ENCODE data around the gene UBALD2.
"Not testable (repeated sequence)": the region's sequence is repeated elsewhere in the genome, so short reads cannot be mapped to it uniquely, and the experiment has no call there.

UBALD2 gene

DNA sequence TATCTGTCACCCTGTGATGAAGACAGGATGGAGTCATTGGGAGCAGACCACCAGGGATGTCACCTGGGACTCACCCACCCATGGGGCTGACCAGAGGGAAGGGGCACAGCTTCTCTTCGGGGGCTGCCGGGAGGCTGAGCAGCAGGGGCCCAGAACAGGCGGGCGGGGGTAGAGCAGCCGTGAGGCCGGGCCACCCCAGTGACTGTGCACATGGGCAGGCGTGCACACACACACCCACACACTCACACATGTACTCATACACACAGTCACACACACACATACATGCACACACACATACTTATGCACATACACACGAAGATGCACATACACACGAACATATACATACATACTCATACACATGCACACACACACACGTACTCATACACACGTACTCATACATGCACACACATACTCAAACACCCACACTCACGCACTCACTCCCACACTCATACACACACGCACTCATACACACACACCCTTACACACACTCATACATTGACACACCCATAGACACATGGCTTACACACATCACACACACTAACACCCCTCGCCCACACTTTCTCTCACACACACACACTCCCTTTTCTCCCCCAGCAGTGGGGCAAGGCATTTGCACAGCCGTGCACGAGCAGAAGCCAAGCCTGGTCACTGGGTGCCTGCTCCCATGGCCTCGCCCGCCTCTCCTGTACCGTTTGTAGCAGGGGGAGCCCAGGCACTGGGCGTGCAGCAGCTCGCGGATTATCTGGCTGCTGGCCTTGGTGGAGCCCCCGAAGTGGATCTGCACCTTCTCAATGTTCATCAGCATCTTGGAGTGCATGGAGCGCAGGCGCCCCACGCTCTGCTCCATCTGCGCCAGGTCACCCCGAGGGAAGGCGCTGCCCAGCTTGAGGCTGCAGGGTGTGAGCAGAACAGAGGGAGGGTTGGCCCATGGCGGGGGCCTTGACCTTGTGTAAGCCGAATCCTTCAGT lies 12.4 kb downstream of the UBALD2 start:
- DNase-seq (ENCODE audit: low read depth) = no peak

DNA sequence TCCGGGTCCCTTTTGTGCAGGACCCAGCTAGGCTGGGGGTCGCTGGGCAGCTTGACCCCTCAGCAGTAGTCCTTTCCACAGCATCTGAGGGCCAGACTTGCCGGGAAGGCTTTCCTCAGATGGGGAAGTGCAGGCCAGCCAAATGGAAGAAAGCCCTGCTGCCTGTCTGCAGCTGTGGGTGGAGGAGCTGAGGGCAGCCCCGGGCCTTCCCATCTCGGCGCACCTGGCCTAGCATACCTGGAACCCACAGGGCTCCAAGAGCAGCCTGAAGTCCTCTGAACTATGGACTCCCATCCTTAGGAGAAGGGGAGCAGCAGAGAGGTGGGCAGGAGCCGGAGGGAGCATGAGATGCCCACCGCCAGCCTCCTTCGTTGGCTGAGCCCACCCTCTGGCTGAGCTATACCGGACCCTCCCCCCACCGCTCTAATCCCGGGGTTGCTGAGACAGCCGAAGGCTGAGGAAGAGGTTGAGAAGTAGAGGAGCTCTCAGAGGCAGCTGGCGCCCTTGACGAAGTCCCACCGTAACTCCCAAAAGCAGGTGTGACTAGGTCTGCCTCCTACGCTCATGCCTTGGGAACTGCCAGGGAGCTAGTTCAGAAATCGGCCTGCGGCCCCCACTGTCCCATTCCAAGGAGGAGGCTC lies 13.2 kb downstream of the UBALD2 start:
- no peak for DNase-seq (ENCODE audit: low read depth)

DNA sequence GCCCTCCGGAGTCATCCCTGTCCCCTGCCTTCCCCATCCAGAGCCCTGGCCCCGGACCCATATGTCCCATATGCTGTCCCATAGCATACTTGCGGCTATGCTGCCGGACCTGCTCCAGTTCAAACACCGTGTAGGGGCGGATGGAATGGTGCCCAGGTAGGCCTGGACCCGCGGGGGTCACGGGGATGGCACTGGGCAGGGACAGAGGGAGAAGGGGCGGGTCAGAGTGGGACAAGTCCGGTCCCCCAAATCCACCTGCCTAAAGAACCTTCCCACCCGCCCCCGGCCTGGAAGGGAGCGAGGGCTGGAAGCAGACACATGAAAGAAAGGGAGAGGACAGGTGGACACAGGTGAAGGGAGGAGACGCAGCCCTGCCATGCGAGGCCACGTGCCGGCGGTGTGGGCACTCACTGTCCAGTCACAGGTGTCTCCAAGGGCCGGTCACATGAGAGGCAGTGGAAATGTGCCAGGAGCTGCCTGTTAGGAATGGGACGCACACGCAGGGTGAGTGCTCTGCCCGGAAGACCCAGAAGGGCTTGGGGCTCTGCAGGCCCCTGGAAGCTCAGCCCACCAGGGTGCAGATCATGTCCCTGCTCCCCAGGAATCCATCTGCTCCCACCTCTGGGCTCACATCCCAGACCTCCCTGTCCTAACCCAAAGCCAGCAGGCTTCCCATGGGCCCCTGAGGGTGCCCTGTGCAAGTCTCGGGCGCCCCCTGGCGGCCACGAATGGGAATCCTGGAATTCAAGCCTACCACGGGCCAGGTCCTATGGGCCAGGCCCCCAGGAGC lies 14.0 kb downstream of the UBALD2 start:
- peak; percentile 78 for DNase-seq (ENCODE audit: low read depth)

DNA sequence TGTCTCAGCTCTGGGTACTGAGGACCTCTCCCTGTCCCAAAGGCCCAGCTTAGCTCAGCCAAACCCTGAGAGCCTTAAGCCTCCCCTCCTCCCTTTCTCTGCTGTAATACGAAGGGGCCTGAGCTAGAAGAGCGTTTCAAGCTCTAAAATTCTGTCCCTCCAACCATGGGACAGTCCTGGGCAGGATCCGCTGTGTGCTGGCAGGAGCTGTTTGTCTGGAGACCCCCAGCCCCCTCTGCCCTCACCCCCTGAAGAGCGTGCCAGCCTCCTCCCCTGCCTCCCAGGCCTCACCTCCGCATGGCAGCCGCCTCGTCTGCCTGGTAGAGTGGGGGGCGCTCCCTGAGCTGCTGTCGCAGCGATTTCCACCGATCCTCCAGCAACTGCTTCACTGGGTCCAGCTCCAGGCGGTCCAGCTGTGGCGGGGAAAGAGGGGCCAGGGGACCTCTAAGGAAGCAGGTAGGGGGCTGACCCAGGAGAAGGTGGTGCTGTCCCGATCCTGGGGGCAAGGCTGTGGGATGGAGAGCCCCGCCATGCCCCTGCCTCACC lies 14.7 kb downstream of the UBALD2 start:
- no peak for DNase-seq (ENCODE audit: low read depth)

DNA sequence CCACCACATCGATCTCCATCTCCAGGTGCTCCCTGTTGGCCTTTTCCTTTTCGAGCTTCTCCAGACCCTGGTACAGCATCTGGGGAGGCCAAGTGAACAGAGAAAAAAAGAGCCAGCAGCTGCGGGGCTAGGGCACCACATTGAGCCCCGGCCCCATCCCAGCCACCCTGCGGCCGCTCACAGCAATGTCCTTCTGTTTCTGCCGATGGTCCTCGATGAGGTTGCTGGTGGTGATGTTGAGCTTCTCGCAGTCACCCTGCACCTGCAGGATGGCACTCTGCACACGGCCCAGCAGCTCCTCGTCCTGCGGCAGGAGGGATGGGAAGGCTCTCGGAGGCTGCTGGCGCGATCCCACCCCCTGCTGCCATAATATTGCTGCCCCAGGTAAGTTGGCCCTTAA lies 15.5 kb downstream of the UBALD2 start:
- no peak for DNase-seq (ENCODE audit: low read depth)

DNA sequence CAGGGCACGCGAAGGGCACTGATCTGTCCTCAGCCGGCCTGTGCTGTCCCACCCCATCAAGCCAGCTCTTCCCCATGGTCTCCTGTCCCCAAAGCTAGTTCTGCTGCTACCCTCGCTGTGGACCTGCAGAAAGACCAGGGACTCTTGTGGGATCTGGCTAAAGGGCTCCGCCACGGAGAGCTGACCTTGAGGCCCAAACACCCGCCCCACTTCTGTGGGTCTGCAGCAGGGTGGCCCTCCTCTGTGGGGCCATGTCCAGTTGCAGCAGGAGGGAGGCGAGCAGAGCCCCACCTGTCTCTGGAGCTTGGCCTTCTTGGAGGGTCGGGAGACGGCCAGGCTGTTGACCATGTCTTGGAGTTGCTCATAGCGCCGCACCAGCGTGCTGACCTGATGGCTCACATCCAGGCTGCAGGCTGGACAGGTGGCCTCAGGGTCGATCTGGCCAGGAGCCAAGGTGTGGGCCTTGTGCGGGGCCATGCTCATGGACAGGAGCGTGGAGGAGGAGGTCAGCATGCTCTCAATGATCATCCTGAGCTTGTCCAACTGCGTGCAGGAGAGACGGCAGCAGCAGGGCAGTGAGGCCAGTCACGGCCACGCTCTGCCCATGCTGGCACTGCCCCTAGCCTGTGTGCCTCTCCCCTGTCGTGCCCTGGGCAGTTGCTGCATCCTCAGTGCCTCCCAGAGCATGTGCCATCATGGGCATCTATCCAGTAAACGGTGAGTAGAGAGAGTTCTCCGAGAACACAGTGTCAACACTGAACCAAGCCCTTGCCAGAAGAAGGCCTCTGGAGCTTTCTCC lies 16.6 kb downstream of the UBALD2 start:
- DNase-seq (ENCODE audit: low read depth) = no peak

DNA sequence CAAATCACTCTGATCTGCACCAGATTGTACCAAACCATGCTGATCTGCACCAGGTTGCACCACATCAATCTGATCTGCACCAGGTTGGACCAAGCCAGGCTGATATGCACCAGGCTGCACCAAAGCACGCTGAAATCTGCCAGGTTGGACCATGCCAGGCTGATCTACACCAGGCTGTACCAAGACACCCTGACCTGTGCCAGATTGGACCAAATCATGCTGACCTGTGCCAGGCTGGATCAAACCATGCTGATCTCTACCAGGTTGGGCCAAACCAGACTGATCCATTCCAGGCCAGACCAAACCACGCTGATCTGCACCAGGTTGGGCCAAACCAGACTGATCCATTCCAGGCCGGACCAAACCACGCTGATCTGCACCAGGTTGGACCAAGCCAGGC lies 27.4 kb downstream of the UBALD2 start:
- DNase-seq (ENCODE audit: low read depth) = no peak

DNA sequence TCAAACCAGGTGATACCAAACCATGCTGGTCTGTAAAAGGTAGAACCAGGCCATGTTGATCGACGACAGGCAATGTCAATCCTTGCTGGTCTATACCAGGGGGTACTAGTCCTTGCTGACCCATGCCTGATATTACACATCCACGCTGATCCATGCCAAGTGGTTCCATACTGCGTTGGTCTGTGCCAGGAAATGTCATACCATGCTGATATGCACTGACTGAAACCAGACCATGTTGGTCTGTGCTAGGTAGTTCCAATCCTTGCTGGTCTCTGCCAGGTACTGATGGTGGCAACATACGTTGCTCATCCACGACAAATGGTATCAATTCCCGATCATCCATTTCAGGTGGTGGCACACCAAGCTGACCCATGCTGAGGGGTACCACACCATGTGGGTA lies 28.0 kb downstream of the UBALD2 start:
- no peak for DNase-seq (ENCODE audit: low read depth)

DNA sequence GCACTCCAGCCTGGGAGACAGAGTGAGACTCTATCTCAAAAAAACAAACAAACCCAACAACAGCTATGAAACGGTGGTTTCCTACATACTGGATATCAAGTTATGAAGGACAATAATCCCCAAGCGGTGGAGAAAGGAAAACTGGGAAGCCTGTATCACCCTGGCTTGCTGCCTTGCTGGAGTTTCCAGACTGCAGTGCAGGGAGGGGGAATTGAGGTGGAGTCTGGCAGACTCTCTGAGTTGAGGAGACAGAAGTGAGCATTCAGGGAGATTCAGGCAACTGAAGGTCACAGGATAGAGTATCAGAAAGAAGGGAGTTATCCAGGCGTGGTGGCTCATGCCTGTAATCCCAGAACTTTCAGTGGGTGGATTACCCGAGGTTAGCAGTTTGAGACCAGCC lies 31.0 kb downstream of the UBALD2 start:
- DNase-seq (ENCODE audit: low read depth) = no peak

DNA sequence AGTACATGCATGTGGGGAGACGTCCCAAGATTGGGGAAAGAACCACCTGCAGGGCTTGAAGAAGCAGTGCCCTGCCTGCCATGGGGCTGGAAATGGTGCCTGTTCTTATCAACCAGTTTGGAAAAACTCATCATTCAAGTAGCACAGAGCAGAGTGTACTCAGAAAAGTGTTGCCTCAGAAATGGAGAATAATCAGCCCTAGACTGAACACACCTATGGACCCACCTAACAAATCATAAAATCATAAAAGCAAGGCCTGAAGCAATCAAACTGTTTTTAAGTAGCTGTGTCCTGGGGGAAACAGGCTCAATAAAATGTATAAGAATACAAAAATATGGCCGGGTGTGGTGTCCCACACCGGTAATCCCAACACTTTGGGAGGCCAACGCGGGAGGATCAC lies 31.7 kb downstream of the UBALD2 start:
- no peak for DNase-seq (ENCODE audit: low read depth)

DNA sequence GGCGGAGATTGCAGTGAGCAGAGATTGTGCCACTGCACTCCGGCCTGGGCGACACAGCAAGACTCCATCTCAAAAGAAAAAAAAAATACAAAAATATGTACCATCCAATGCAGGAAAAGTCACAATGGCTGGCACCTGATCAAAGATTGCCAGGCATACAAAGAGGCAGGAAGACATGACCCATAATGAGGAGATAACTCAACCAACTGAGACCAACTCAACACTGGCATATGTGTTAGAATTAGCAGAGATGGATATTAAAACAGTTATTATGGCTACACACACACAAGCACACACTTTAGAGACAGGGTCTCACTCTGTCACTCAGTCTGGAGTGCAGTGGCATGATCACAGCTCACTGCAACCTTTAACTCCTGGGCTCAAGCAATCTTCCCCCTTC lies 32.3 kb downstream of the UBALD2 start:
- no peak for DNase-seq (ENCODE audit: low read depth)

DNA sequence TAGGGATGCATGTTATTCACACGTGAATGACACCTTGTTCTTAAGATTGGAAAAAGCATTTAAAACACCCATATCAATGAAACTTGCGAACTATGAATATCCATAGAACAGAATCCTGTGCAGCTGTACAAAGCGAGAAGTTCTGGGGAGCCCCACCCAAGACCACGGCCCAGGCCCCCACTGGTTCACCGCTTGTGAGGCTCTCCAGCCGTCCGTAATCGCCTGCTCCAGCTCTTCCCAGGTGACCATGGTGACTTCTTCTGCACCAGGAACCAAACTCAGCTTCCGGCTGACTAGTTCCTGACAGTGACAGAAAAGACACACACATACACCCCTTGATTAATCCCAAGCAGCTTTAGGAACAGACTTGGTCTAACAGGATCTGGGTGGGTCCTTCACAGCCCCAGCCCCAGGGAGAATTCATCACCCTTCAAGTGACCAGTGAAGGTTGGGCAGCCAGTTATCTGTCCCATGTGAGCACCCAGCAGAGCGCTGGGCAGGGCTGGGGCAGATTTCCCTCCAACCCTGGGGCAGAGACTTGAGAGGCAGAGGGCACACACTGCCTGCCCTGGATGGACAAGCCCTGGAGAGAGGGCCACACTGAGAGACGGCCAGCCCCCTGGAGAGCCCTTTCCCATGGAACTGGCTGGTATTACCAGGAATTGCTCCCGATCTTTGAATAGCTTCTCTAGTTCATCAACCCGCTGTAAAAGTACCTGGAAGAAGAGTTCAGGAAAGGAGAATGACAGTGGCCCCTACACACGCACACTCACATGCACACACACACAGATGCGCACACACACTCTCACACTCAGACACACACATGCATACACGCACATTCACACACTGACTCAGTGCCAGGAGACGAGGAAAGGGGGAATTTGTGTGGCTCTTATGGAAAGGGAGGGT lies 39.3 kb downstream of the UBALD2 start:
- no peak for DNase-seq (ENCODE audit: low read depth)

DNA sequence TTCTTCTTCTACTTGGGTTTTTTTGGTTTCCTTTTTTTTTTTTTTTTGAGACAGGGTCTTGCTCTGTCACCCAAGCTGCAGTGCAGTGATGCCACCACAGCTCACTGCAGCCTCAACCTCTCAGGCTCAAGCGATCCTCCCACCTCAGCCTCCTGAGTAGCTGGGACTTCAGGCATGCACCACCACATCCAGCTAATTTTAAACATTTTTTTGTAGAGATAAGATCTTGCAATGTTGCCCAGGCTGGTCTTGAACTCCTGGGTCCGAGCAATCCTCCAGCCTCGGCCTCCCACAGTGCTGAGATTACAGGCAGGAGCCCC lies 39.9 kb downstream of the UBALD2 start:
- not testable (repeated sequence) for DNase-seq (ENCODE audit: low read depth)

DNA sequence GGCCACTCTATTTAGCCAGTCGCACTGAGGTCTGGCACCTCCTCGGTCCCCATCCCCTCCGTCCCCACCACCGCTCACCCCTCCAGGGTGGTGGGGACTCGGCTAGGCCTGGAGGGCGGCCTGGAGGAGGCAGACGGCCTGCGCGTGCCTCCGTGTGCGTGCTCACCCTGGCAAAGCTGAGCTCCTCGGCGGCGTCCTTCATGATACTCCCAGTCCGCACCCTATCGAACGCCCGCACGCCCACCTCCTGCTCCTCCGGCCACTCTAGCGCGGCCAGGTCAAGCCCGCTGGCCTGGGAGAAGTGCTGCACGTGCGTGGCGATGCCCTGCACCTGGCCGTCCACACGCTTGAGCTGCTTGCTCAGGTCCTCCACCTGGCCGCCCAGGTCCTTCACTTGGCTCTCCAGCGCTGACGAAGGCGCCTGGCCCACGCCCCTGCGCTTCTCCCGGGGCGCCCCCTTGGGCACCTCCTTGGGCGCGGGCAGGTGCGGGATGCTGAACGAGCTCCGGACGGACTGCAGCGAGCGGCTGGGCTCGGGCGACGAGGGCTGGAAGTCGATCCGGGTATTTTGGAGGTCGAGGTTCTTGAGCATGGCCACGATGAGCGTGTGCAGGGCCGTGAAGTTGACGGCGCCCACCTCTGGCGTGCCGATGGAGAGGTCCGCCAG lies 42.3 kb downstream of the UBALD2 start:
- no peak for DNase-seq (ENCODE audit: low read depth)

DNA sequence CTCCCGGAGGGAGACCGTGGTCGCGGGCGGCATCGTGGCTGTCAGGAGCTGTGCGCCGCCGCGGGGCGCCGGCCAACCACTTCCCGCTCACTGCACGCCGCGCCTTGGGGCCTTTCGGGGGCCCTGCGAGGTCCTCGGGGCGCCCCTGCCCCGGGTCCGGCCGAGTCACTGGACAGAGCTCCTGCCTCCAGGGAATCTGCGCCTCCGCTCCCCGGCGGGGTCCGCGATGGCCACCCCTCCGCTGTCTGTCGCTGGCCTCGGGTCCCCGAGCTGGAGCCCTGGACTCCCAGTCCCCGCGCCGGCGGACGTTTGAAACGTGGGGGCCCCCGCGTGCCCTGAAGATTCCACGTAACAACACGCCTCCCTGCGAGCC lies 42.8 kb downstream of the UBALD2 start, which contains the start of gene QRICH2:
Gene QRICH2 (minus strand): TSS at position 311 of the 373 bp plus-strand sequence. CDS start 278 bp downstream, at position 33.
- no peak for DNase-seq (ENCODE audit: low read depth)

DNA sequence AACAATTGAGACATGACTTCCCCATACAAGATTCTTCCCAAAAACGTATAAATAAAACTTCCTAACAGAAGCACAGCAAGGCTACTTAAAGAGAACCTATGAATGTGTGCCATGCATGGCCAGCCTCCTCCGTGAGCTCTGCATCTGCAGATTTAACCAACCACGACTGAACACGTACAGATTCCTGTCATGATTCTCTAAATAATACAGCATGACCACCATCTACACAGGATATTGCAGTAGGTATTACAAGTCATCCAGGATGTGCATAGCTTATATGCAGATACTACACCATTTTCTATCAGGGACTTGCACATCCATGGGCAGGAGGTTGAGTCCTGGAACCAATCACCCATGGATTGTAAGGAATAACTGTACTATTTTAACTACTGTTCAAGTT lies 44.3 kb downstream of the UBALD2 start:
- no peak for DNase-seq (ENCODE audit: low read depth)

DNA sequence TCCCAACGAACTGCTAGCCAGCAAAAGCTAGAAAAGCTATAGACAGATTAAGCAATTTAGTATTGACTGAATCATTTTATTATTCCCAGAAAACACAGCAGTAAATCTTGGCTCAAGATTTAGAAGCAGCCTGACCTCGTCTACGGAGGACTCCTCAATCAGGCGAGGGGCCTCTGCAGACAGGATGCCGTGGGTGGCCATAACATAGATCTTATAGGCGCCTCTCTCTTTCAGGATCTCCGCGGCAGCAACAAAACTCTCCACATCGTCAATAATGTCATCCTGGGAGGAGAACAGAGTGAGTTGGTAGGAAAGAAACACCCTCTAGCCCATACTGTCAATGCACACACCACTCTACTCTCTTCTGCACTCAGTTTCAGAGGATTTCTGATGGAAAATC lies 47.6 kb downstream of the UBALD2 start:
- DNase-seq (ENCODE audit: low read depth) = no peak

DNA sequence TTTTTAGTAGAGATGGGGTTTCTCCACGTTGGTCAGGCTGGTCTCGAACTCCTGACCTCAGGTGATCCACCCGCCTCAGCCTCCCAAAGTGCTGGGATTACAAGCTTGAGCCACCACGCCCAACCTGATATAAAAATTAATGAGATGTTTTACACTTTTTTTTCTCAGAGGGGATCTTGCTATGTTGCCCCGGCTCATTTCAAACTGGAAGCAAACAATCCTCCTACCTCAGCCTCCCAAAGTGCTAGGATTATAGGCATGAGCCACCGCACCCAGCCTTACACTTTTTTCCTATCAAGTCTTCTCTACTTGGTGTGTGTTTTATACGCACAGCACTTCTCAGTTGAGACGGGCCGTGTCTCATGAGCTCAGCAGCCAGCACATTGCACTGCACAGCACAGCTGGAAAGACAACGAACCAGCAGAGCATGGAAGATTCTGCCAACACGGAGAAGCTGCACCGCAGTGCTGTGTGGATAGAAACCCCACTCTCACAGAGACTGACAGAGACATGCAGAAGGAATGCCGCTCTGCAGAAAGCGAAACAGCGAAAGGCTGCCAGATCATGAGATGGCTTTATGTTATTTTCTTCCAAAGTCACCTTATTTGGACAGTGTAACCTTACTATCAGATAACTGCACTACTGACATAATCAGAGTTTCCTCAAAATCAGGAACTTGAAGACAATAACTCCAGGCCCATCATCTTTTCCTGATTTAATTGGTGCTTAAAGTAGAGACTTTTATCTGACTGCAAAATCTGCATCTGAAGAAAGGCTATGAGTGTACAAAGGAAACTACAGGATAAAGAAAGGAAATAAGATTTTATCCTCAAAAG lies 49.5 kb downstream of the UBALD2 start:
- DNase-seq (ENCODE audit: low read depth) = no peak

DNA sequence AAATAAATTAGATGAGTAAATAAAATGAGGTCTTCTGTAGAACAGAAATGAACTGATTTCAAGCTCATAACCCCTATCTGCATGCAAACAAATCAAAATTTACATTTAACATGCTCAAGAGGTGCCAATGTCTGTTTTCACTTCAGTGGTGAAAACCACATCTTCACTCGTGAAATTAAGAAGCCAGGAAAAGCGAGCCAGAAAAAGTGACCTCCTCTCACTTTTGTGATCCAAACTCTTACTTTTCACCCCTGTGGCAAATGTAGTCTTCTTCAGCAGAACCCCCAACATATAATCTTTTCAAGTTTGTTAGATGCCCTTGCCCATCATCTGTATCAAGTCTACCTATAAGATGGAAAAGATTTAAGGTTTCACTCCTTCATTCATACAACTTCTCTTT lies 52.4 kb downstream of the UBALD2 start:
- no peak for DNase-seq (ENCODE audit: low read depth)

Data from activated T-cell treated with anti-CD3 and anti-CD28 coated beads for 24 hours (primary cell).